CD4-positive, alpha-beta T cell treated with Interleukin-4 for 4 hours (primary cell): Measurements from ENCODE around the gene YKT6.
"Not testable (repeated sequence)": the region's sequence is repeated elsewhere in the genome, so short reads cannot be mapped to it uniquely, and the experiment has no call there.

Experiments used
- DNase-seq: peaks from one replicate; pipeline ENCODE4 v3.0.0-alpha.2; 2020

YKT6 gene

GRCh38 chr7:44194562-44195145, 6.1 kb upstream of the YKT6 start:
- DNase-seq = no peak

- DNase-seq = no peak
Measured at GRCh38 chr7:44195889-44196288, 4.9 kb upstream of the YKT6 start.

- peak; percentile 19 for DNase-seq
Measured at GRCh38 chr7:44196450-44196872, 4.3 kb upstream of the YKT6 start.

GRCh38 chr7:44197474-44197873, 3.3 kb upstream of the YKT6 start:
- DNase-seq = no peak

GRCh38 chr7:44200163-44200562, 615 bp upstream of the YKT6 start:
- DNase-seq = not testable (repeated sequence)

- DNase-seq = no peak
Measured at GRCh38 chr7:44201813-44202212, 1.0 kb downstream of the YKT6 start.

- DNase-seq = no peak
Measured at GRCh38 chr7:44206008-44206407, 5.2 kb downstream of the YKT6 start.

GRCh38 chr7:44208085-44208484, 7.3 kb downstream of the YKT6 start:
- no peak for DNase-seq

- no peak for DNase-seq
Measured at GRCh38 chr7:44210107-44210506, 9.3 kb downstream of the YKT6 start.

- no peak for DNase-seq
Measured at GRCh38 chr7:44211126-44211675, 10.4 kb downstream of the YKT6 start.

GRCh38 chr7:44212018-44212417, 11.2 kb downstream of the YKT6 start:
- DNase-seq = no peak

- no peak for DNase-seq
Measured at GRCh38 chr7:44212581-44213184, 11.9 kb downstream of the YKT6 start.

- DNase-seq = no peak
Measured at GRCh38 chr7:44213206-44213876, 12.6 kb downstream of the YKT6 start.

- no peak for DNase-seq
Measured at GRCh38 chr7:44213877-44214388, 13.2 kb downstream of the YKT6 start.

GRCh38 chr7:44215531-44215930, 14.8 kb downstream of the YKT6 start:
- no peak for DNase-seq

- no peak for DNase-seq
Measured at GRCh38 chr7:44216019-44216418, 15.2 kb downstream of the YKT6 start.

- no peak for DNase-seq
Measured at GRCh38 chr7:44216521-44217222, 15.9 kb downstream of the YKT6 start.

- no peak for DNase-seq
Measured at GRCh38 chr7:44217223-44217714, 16.5 kb downstream of the YKT6 start.

GRCh38 chr7:44217852-44218402, 17.1 kb downstream of the YKT6 start:
- no peak for DNase-seq

- DNase-seq = no peak
Measured at GRCh38 chr7:44218418-44219201, 17.8 kb downstream of the YKT6 start.

- no peak for DNase-seq
Measured at GRCh38 chr7:44219371-44220045, 18.7 kb downstream of the YKT6 start.

GRCh38 chr7:44220046-44220357, 19.2 kb downstream of the YKT6 start:
- DNase-seq = no peak
